ENCODE data around the gene C4orf50.

DNA sequence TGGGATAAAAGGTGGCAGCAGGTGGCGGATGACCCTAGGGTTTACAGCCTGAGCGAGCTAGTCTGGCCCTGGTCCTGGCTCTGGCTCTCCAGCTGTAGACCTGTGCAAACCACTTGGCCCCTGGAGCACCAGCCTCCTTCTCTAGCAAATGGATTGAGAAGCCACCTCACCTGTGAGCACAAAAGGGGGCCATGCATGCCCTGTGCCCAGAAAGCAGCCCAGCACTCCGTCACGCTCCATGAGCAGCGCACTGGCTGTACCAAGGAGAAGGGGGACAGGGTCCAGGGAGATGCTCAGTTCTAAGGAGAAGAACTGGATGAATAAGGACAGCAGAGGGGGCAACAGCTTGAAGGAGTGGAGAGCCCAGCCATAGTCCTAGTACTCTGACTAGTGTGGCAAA is 46.9 kb upstream of the C4orf50 start:
- TF ChIP-seq, protein P1, sequence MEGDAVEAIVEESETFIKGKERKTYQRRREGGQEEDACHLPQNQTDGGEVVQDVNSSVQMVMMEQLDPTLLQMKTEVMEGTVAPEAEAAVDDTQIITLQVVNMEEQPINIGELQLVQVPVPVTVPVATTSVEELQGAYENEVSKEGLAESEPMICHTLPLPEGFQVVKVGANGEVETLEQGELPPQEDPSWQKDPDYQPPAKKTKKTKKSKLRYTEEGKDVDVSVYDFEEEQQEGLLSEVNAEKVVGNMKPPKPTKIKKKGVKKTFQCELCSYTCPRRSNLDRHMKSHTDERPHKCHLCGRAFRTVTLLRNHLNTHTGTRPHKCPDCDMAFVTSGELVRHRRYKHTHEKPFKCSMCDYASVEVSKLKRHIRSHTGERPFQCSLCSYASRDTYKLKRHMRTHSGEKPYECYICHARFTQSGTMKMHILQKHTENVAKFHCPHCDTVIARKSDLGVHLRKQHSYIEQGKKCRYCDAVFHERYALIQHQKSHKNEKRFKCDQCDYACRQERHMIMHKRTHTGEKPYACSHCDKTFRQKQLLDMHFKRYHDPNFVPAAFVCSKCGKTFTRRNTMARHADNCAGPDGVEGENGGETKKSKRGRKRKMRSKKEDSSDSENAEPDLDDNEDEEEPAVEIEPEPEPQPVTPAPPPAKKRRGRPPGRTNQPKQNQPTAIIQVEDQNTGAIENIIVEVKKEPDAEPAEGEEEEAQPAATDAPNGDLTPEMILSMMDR (IDR thresholded peaks at IDR 0.05) = no peak
- TF ChIP-seq POLR2A (IDR thresholded peaks at IDR 0.05) = no peak

Measured in heart left ventricle (tissue), 13 donors.